ENCODE data around the gene GLS2.

DNA sequence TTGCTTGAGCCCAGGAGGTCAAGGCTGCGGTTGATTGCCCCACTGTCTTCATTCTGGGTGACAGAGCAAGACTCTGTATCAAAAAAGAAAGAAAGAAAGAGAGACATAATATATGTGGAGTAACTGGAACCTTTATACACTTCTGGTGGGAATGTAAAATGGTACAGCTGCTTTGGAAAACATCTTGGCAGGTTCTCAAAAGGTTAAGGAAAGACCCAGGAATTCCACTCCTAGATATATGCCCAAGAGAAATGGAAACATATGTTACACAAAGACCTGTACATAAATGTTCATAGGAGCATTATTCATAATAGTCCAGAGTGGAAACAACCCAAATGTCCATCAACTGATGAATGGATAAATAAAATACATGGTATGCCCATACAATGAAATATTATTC is 40.9 kb upstream of the GLS2 start:
- TF ChIP-seq, protein P1, sequence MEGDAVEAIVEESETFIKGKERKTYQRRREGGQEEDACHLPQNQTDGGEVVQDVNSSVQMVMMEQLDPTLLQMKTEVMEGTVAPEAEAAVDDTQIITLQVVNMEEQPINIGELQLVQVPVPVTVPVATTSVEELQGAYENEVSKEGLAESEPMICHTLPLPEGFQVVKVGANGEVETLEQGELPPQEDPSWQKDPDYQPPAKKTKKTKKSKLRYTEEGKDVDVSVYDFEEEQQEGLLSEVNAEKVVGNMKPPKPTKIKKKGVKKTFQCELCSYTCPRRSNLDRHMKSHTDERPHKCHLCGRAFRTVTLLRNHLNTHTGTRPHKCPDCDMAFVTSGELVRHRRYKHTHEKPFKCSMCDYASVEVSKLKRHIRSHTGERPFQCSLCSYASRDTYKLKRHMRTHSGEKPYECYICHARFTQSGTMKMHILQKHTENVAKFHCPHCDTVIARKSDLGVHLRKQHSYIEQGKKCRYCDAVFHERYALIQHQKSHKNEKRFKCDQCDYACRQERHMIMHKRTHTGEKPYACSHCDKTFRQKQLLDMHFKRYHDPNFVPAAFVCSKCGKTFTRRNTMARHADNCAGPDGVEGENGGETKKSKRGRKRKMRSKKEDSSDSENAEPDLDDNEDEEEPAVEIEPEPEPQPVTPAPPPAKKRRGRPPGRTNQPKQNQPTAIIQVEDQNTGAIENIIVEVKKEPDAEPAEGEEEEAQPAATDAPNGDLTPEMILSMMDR (IDR thresholded peaks at IDR 0.05) = no peak
- no peak for TF ChIP-seq POLR2A (IDR thresholded peaks at IDR 0.05)
